Limb (tissue), 2 donors: ENCODE measurements around the gene GRIA2.
A peak's percentile ranks its signal among the peaks of the same experiment; 100 is the strongest.
"Not testable (repeated sequence)": the region's sequence is repeated elsewhere in the genome, so short reads cannot be mapped to it uniquely, and the experiment has no call there.

Source experiments
- DNase-seq, 2 donors: peaks; one replicate each; pipeline ENCODE4 v3.0.0-alpha.2; 2016; ENCODE audit errors: extremely low spot score in 2 of 2

Gene GRIA2

DNA sequence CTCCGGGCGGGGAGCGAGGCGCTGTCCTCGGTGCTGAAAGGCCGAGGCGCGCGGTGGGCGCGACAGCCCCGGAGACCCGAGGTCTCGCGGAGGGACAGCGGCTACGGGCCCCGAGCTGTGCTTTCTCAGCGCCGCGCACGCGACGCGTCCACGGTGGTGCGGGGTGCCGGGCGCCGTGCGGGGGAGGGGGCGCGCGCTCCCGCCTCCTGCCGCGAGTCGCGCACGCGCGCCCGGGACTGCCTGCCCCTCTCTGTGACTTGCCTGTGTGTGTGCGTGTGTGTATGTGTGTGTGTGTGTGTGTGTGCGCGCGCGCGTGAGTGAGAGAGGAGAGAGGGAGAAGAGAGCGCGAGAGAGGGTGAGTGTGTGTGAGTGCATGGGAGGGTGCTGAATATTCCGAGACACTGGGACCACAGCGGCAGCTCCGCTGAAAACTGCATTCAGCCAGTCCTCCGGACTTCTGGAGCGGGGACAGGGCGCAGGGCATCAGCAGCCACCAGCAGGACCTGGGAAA lies at the start of gene GRIA2:
Gene GRIA2, plus strand, starts transcription at position 358 of the 511 bp plus-strand sequence. CDS start 315 bp downstream, outside the sequence.
- DNase-seq, result peak; percentile 69 to 91

DNA sequence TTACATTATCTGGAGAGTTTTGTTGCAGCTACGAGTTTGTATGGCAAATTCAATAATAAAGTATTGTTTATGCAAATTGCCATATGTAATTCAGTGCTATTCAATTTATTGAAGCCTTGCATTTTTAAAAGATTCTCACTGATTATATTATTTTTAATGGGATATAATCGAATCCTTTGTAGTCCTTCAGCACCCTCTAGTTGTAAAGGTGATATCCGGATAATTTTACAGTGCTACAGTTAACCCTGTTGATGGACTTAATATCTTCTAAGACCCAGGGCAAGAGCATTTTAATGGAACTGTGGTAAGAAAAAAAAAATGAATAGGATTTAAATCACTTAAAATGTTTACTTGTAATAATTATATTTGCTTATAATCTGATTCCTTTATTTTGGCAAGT lies 48.5 kb upstream of the GRIA2 start:
- no peak for DNase-seq

DNA sequence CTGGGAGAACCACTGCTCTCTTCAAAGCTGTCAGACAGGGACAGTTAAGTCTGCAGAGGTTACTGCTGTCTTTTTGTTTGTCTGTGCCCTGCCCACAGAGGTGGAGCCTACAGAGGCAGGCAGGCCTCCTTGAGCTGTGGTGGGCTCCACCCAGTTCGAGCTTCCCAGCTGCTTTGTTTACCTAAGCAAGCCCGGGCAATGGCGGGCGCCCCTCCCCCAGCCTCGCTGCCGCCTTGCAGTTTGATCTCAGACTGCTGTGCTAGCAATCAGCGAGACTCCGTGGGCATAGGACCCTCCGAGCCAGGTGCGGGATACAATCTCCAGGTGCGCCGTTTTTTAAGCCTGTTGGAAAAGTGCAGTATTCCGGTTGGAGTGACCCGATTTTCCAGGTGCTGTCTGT lies 40.3 kb upstream of the GRIA2 start:
- DNase-seq, result not testable (repeated sequence)

DNA sequence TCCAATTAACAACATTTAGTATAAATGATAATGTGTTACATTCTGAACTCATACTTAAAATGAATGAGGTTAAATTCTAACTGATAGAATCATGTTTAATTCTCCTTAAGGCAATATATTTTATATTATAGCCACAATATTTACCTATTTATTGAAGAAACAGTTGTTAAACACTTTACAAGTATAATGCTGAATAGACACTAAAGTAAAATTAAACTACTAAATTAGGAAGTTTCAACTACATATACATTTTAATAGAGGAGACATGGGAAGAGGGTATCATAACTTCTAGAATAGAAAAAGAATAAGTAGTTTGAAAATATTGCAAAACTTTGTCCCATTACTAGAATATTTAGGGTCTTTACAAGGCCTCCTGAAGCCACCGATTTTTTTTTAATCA lies 36.2 kb upstream of the GRIA2 start:
- DNase-seq, result no peak

DNA sequence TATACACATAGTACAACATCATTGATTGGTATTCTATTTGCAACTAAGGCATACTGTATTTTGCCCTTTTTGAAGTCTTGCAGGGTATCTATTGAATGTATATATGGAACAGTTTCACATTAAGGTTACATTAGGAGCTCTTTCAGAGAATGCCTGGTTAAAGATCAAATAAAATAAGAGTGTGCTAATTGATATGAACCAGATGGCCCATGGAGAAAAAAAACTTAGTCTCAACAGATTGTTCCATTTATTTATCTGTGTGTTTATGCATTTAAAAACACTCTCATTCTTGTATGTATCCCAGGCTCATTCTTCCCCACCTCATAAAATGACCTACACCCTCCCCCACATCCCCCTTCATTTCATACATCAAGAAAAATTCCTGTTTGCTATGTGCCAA lies 35.2 kb upstream of the GRIA2 start:
- DNase-seq, result no peak

DNA sequence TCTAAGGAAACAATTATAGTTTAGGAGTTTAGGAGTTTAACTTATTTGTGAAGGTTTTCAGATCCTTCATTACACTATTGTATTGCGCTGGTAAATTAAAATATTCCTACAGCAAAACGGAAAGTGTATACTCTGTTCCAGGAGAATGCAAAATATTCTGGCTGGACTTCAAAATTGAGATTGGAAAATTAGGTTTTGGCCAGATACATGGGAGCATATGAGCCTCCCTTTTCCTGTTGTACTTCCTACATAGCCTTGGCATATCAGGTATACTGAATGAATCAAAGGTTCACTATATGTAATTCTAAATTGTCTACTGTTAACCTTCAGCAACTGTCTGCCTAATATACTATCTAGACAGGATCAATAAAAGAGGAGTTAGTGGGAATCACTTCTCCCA lies 25.2 kb upstream of the GRIA2 start:
- no peak for DNase-seq

DNA sequence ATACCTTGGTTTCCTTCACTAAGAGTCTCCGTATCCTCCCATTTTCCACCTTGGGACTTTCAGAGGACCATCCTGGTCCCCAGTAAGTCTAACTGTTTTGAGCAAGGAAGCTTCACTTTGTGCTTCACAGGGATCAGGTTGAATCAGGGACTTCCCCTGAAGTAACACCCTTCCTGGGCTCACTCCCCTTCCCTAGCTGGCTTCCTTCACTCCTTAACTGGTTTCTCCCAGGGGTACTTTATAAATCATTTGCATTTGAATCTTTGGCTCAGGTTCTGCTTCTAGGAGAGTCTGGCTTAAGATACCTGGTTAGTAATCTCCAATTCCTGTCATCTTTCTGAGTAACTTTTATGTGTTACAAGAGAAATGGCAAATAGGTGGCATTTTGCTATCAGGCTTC lies 24.5 kb upstream of the GRIA2 start:
- no peak for DNase-seq

DNA sequence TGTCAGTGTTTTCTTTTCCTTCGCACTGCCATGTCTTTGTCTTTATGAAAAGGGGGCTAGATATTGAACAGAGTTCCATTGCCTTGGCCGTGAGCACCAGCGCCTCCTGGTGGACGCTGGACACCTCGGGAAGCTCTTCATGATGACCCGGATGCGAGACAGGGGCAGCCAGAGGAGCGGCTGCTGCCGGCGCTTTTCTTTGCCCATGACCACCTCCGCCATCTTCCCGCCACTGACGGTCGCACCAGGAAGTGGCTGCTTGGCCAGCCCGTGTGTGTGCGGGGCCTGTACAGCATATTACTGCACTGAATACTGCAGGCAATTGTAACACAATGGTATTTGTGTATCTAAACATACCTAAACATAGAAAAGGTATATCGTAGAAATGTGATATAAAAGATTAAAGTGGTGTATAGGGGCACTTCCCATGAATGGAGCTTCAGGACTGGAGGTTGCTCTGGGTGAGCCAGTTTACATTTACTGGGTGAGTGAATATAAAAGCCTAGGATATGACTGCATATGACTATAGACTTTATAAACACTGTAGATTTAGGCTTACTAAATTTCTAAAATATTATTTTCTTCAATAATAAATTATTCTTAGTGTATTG lies 15.8 kb upstream of the GRIA2 start:
- no peak for DNase-seq

DNA sequence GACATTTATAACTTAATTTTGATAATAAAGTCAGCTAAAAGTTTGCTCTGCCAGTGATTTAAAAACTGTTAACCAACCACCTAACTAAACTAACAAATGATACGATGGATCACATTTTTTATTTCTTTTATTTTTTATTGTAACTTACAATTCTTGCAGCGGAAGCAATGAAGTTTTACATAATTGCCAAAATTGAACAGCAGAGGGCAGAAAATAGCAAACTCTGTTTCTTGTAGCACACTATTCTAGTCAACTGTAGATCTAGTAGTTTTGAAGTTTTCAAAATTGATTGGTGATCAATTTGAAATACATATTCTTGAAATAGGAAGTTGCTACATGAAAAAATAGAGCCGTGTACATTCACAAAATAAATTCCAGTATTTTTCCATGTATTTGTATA lies 2.8 kb upstream of the GRIA2 start:
- no peak for DNase-seq

DNA sequence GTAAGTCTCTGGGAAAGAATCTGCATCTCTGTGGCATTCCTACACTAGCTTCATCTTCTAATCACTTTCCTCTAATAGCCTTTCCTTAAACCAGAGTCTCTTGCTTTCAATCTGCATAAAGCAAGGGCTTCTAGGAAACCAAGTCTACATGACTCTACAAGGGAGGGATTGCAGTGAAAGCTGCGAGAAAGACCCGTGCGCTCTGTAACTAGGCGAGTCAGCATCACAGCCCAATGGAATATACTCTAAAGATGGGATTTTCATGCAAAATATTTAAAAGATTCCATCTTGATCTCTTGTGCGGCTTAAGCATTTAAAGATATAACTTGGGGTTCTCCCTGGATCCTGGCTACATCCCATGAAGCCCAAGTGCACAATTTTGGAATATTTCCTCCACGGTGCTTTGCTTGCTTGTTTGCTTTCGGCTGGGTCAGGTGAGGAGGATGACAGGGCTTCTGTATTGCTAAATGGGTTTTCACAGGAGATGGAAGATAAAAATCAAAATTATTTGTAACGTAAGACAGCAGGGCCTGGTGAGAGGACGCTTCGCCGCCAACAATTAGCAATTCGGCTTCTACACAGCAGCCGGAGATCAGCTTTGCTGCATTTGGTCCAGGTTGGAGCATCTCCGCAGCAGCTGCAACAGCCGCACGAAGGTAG lies 687 bp upstream of the GRIA2 start:
- no peak for DNase-seq

DNA sequence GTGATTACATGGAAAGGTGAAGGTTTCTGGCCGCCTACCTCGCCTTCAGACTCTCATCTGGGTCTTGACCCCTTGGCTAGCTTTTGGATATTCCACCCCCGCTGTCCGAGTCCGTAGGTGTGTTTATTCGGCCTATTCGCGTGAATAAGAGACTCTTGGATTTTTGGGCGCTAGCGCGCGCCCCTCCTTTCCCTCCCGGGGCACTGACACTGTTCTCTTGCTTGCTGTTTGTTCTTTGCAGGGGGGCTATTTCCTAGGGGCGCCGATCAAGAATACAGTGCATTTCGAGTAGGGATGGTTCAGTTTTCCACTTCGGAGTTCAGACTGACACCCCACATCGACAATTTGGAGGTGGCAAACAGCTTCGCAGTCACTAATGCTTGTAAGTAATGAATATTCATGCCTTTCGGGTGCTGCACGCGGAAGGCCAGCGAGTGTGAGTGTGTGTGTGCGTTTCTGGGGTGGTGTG lies 932 bp downstream of the GRIA2 start:
- no peak for DNase-seq

DNA sequence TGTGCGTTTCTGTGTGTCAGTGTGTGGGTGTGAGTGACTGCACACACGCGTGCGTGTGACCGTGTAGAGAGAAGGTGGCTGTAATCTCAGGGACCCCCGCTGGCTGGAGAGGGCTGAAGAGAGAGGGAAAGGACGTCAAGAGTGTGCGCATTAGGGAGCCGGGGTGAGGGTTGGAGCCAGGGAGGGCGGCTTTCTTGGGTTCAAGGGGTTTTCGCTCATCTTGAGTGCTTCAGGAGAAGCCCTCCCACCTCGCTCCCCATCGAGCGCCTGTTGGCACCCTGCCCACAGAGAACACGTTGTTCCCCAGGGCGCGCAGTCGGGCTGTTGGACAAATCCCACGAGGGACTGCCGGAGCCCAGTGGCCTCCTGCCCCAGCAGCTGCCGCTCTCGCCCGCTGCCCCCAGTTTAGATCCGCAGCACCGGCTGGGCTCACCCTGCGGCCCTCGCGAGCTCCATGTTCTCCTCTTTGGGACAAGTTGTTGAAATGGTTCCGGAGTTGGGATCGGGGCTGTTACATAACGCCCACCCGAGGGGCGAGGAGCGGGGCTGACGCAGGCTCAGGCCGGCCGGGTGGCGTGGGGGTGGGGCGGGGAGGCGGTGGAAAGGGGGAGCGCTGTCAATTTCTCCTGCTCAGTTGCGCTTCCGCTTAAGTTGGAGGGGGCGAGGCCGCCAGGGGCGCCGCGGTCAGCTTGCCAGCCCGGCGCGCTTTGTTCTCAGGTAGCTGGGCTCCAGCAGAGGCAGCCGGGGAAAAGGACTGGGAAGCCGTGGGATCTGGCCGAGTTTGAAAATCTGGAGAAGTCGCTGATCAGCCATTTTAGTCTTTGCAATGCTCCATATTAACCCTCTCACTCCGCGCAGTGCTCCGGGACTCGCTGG lies 1.6 kb downstream of the GRIA2 start:
- DNase-seq, result peak in 1 of 2 donors; percentile 77

DNA sequence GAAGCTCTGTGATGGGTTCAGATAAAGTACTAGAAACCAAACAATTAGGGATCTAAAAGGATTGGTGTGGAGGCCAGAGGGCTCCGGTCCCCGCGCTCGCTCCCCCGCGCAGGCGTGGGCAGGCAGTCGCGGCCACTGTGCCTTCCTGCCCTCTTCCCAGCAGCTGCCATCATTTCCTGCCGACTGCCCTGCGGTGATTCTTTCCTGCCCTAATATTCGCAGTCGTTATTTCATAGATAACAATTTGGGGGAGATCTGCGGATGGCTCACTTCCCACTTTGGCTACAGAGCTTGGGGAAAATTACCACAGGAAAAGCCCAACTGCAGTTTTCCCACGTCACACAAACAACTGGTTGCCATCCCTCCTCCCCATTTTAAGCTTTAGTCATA lies 2.2 kb downstream of the GRIA2 start:
- no peak for DNase-seq

DNA sequence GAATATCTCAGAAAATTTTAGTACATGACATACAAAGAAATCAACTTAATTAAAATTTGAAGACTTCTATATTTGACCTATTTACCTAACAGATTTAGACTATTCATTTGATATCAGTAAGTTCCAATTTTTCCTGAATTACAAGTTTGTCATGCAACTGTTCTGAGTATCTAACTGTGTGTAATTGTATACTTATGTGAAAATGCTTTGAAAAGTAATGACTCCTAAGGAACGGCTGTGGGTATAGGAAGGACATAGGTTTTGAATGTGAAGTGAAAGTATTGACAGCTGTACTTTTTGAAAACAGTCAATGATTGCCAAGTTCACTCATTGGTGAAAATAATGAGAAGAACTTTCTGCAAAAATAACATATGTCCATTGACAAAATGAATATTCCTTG lies 2.9 kb downstream of the GRIA2 start:
- no peak for DNase-seq

DNA sequence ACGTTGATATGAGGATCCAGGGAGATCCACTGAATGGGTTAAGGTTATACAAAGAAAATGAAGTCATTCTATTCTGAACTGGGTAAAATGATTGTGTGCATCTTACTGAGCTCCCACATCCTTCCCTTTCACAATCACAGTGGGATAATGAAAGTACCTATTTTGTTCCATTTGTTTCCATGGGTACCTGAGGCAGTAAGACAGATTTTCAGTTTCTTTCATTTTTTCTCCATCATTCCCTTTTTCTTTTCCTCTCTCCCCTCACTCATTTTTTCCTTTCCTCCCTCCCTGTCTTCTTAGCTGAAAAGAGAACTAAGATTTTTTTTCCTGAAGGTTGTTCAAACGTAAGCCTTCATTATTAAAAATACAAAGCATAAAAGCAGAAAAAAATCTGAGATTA lies 4.6 kb downstream of the GRIA2 start:
- DNase-seq, result no peak

DNA sequence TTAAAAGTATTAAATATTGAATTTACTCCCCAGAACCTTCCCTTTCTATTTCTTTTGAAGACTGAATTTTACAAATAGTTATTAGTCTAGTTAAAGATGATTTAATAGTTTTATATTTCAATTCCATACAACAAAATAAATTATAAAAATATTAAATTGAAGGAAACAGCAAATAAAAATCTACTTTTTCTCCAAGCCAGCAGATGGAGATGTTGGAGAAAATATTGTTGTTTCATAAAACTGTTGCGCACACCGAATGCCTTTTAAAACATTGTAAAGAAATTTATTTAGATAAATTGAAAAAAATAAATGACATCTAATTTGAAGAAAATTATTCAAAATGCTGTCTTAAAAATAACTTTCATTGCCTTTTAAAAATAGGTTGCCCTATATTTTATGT lies 5.5 kb downstream of the GRIA2 start:
- DNase-seq, result no peak

DNA sequence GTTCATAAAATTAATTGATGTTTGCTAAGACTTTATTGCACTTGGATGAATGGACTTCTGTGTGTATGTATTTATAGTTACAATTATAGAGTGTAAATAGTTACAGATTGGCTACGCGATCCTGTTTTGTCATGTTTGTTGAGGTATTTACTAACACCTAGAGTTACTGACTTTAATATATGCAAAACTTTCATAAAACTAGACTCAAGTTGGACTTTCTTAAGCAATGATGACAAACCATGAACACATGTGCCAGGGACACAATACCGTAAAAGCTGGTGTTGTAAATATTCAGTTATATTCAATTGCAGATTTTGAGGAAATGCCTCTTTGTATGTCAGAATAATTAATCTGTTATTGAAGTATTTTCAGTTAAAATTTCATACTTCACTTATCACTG lies 6.1 kb downstream of the GRIA2 start:
- no peak for DNase-seq

DNA sequence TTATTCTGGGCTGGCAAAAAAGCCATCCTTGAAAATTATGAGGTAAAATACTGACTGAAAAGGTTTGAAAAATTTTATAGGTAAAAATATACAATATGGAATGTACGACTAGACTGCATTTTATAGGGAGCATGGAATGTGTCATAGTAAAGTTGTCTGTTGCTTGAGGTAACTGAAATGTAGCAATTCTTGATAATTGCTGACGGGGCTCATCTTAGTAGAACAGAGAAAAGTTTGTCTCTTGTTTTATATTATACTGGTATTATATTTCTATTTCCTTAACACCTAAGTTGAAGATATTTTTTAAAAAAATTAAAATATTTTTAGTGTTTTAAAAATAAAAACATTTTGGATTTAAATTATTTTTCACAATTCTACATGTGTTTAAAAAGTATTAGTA lies 11.0 kb downstream of the GRIA2 start:
- DNase-seq, result no peak

DNA sequence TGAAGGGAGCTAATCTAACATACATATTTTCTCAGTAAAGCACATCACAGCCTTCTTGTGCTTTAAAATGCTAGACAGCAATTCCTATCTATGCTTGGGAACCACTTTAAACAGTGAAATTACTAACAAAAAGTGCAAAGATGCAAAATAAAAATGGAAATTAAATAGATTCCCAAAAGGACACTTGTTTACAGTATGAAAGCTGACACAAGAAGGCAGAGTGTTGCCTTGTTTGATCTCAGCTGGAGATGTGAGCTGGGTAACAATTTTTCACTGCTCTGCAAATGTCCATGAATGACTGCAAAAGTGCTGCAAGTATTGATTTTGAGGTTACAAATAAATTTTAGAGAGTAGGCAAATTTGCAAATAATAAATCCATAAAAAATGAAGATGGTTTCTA lies 22.3 kb downstream of the GRIA2 start:
- no peak for DNase-seq

DNA sequence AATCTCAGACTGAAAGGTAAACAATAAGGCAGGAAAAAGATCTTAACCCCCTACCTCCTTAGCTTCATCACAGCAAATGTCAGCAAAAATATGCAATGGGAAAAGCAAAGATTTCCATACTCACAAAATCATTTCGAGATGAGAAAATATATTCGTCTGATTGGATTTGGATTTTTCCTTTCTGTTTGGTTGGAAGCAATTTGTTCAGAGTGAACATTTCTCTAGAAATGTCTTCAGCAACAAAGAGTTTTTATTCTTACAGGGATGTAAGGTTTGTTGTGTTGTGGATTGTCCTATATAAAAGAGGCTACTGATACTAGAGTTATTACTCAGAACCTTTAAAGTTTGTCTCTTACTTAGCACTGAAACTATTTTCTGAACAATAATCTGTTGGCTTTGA lies 23.8 kb downstream of the GRIA2 start:
- DNase-seq, result no peak

DNA sequence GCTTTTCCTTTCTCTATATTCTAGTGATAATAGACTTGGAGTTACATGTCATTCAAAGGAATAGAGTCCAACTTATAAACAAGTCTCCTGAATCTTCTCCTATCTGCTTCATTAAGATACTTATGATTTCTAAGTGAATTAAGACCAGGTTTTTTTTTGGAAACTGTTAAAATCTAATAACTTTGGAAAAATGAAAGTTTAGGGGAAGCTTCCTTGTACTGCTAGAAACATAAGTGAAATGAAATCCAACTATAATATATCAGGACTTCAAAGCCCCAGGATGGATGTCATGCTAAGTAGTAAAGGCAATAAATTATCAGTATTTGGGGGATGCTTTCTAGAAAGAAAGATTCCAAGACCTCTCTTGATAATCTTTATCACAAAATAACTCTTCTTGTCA lies 24.8 kb downstream of the GRIA2 start:
- DNase-seq, result no peak

DNA sequence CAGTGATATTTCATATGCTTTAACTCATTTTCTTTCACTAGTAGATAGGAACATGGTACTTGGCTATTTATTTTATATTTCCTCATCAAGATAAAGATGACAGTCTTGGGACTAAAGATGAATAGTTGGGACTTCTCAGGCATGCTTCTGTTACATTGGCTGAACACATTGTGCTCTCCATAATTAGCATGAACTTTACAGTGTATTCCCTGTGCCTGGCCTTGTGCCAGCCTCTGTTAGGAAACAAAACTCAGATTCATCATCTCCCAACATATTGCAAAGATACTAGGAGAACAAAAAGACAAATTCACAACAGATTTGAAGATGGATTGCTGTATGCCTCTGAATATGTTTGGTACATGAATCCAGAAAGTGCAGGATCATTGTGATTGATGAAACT lies 26.4 kb downstream of the GRIA2 start:
- no peak for DNase-seq
